Dermis blood vessel endothelial cell (primary cell): ENCODE measurements around the gene BIVM. TPM values are rescaled to one million over a fixed set of nuclear protein-coding genes. Genes with fewer than 3 reads are reported as not detected.

Experiments used
- DNase-seq: peaks from one replicate; pipeline ENCODE4 v3.0.0; 2010
- total RNA-seq: library from RNA; depleted of rRNA; stranded (reverse); fragments of >200 nt; gene quantifications from 2 replicates; pipeline ENCODE4 v1.2.3, GENCODE V29; 2014

The BIVM gene
- total RNA-seq, 1 donor from 2014 or later, result 24.0 TPM

GRCh38 chr13:102881819-102882686 lies 83.1 kb downstream of the BIVM start:
- DNase-seq, result no peak

Other genes with a start within 250 kb of the BIVM start
- 61.1 and 75.2 TPM in 2 replicates for gene TPP2, start 202.1 kb upstream of the BIVM start, total RNA-seq
- not detected in 2 replicates for gene METTL21C, start 104.1 kb upstream of the BIVM start, total RNA-seq
- 23.9 and 35.7 TPM in 2 replicates for gene TEX30, start 25.3 kb upstream of the BIVM start, total RNA-seq
- 19.6 and 25.5 TPM in 2 replicates for gene POGLUT2, start 143 bp upstream of the BIVM start, total RNA-seq
- gene ERCC5, start 46.9 kb downstream of the BIVM start, total RNA-seq, result 51.9 and 54.9 TPM in 2 replicates